CD4-positive, alpha-beta memory T cell (primary cell): Measurements from ENCODE around the gene ZFAND3. TPM values are rescaled to one million over a fixed set of nuclear protein-coding genes. Genes with fewer than 3 reads are reported as not detected.

Experiments
- CTCF ChIA-PET: fragments of 350-600 bp; sonication (Branson Sonifier 250); formaldehyde crosslinking; loops from one replicate; lab custom pipeline; 2021; ENCODE audit warnings: inconsistent platforms; ENCODE audit not compliant: partially characterized antibody; lab: Charles Lee
- POLR2A ChIA-PET: fragments of 350-600 bp; sonication (Branson Sonifier 250); formaldehyde crosslinking; loops from one replicate; lab custom pipeline; 2021; ENCODE audit not compliant: partially characterized antibody; lab: Charles Lee
- DNase-seq, 5 donors: peaks; one replicate each; pipeline versions ENCODE4 v3.0.0 to v3.0.0-alpha.2; 2020 to 2022; ENCODE audit warnings: mixed read lengths in 1 of 5
- H3K27ac ChIP-seq: one replicate; pipeline ENCODE4 v1.7.0; 2013; ENCODE audit warnings: low read depth, low read length
- H3K27me3 ChIP-seq: 2 replicates; pipeline ENCODE4 v1.7.0; 2013; ENCODE audit warnings: mild to moderate bottlenecking, low read length, moderate library complexity; ENCODE audit not compliant: insufficient read depth
- H3K36me3 ChIP-seq: 2 replicates; pipeline ENCODE4 v1.7.0; 2013; ENCODE audit warnings: mild to moderate bottlenecking, low read length, moderate library complexity; ENCODE audit not compliant: insufficient read depth
- H3K4me1 ChIP-seq: 2 replicates; pipeline ENCODE4 v1.7.0; 2013; ENCODE audit warnings: mild to moderate bottlenecking, low read length, moderate library complexity; ENCODE audit not compliant: insufficient read depth
- H3K4me3 ChIP-seq, 2 donors: one replicate each; pipeline ENCODE4 v1.7.0; 2013; ENCODE audit warnings: low read length in 2 of 2, mild to moderate bottlenecking in 1 of 2
- H3K9me3 ChIP-seq, 2 donors: one replicate each; pipeline ENCODE4 v1.7.0; 2013; ENCODE audit warnings: low read length in 2 of 2, control low read depth in 1 of 2; ENCODE audit not compliant: control insufficient read depth in 1 of 2
- H3K27ac Mint-ChIP-seq, 7 donors: one replicate each; pipeline ENCODE4 v1.8.0; 2020 to 2021; ENCODE audit warnings: mixed read lengths in 7 of 7, mild to moderate bottlenecking in 6 of 7, inconsistent platforms in 3 of 7, moderate library complexity in 3 of 7
- H3K27me3 Mint-ChIP-seq, 2 donors: one replicate each; pipeline ENCODE4 v1.8.0; 2020 to 2021; ENCODE audit warnings: mixed read lengths in 2 of 2
- H3K36me3 Mint-ChIP-seq, 2 donors: one replicate each; pipeline ENCODE4 v1.8.0; 2020 to 2021; ENCODE audit warnings: mixed read lengths in 2 of 2, inconsistent platforms in 1 of 2, mild to moderate bottlenecking in 1 of 2
- H3K4me1 Mint-ChIP-seq, 4 donors: one replicate each; pipeline ENCODE4 v1.8.0; 2020 to 2021; ENCODE audit warnings: mixed read lengths in 4 of 4, mild to moderate bottlenecking in 1 of 4
- H3K4me3 Mint-ChIP-seq, 8 donors: one replicate each; pipeline ENCODE4 v1.8.0; 2020 to 2021; ENCODE audit warnings: mixed read lengths in 8 of 8, mild to moderate bottlenecking in 7 of 8, moderate library complexity in 6 of 8, inconsistent platforms in 3 of 8
- H3K9me3 Mint-ChIP-seq, 8 donors: one replicate each; pipeline ENCODE4 v1.8.0; 2020 to 2021; ENCODE audit warnings: mixed read lengths in 8 of 8, mild to moderate bottlenecking in 5 of 8, inconsistent platforms in 3 of 8, moderate library complexity in 1 of 8
- intact Hi-C: fragments of 100-400 bp; cut with micrococcal nuclease; formaldehyde crosslinking; loops from one replicate; pipeline ENCODE4 v1.15.1; 2023
- polyA plus RNA-seq, 2 donors: library from polyadenylated mRNA; unstranded; fragments of 300-500 nt; fragmentation: Illumina TruSeq; gene quantifications; one replicate each; pipeline ENCODE4 v1.2.3, GENCODE V29; 2021
- total RNA-seq, 2 experiments: library from RNA; stranded (reverse); gene quantifications; one replicate each; pipeline ENCODE4 v1.2.3, GENCODE V29; 2021

ZFAND3 gene
- total and polyA plus RNA-seq, 4 experiments from 2014 or later = 2.1 to 33.0 (median 20.1) TPM

DNA sequence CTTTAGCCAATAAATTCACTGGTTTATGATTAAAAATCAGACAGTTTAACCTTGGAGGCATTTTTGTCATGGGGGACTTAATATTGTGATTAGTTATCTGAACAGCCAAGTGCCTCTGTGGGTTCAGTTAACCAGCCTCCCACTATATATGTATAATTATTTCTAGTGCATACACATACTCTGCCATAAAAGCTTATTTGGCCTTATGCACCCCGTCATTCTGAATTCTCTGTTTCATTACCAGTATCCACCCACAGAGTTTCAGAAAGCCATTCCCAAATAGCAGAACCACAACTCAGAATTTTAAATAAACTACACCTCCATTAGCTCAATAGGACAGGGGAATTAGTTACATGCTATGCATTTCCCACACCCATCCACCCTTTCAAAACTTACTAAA is 279.7 kb downstream of the ZFAND3 start:
- CTCF ChIA-PET = interaction anchor here (1.0 kb wide), 1 partner anchor 17 kb away, joined by 3 read pairs; no protein-coding TSS in a partner anchor
- H3K27me3 ChIP-seq = no peaks in the 10 kb centered on the region
- POLR2A ChIA-PET = no interaction called here
- H3K27me3 Mint-ChIP-seq = no peaks in the 10 kb centered on the region
- H3K4me3 Mint-ChIP-seq = no peak overlapping the region
- H3K4me3 ChIP-seq = no peak overlapping the region
- no peaks in the 10 kb centered on the region for H3K9me3 ChIP-seq
- no peak for DNase-seq
- no peak overlapping the region for H3K27ac Mint-ChIP-seq
- intact Hi-C loops = no loop called here
- no peaks in the 10 kb centered on the region for H3K9me3 Mint-ChIP-seq
- no peak overlapping the region for H3K27ac ChIP-seq
- peaks cover 4 to 7% (median 5%) of the 10 kb centered on the region in 4 donors for H3K4me1 Mint-ChIP-seq
- no peaks in the 10 kb centered on the region for H3K36me3 ChIP-seq
- no peaks in the 10 kb centered on the region for H3K4me1 ChIP-seq
- peaks cover 7 to 11% of the 10 kb centered on the region in 2 donors for H3K36me3 Mint-ChIP-seq

DNA sequence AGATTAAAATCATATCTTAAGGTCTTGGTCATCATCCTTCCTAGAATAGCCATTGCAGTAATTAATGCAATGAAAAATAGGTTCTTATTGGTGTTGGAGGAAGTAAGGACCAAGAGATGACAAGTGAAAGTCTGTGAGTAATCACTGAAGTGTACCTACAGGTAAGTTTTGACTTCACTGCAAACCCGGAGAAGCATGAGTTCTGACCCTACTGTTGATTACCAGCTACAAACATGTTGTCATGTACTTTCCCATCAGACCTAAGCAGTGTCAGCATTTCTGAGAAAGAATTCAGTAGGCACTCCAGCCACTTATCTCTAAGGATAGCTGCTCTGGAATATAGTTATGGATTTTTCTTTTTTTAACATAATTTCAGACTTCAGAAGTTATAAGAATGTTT is 280.9 kb downstream of the ZFAND3 start:
- intact Hi-C loops = no loop called here
- no peak for DNase-seq
- H3K27ac Mint-ChIP-seq = no peak overlapping the region

DNA sequence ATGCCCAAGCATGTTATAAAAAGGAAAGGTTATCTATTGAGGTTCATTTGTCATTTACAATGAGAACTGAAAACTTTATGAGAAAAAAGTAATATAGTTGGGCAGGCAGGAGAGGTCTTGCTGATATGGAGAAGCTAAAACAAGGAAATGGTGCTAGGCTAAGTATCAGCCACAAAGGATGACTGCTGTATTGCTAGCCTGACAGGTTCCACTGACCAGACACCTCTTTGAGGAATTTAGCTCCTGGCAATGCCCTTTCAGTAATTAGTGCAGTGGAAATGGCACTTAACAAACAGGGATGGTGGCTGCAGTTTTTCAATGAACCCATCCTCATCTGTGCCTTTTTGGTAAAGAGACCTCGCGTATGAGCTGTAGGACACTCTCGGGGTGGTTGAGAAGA is 284.4 kb downstream of the ZFAND3 start:
- peaks cover 27 to 39% of the 10 kb centered on the region in 2 donors for H3K36me3 Mint-ChIP-seq
- Histone ChIP-seq H3K36me3 (no peaks in the 10 kb centered on the region), H3K4me3 (no peak overlapping the region), H3K4me1 (no peaks in the 10 kb centered on the region), H3K27me3 (no peaks in the 10 kb centered on the region), H3K27ac (no peak overlapping the region), H3K9me3 (no peaks in the 10 kb centered on the region)
- H3K27me3 Mint-ChIP-seq = no peaks in the 10 kb centered on the region
- peaks cover 3 to 15% (median 9%) of the 10 kb centered on the region in 4 donors for H3K4me1 Mint-ChIP-seq
- no peaks in the 10 kb centered on the region for H3K9me3 Mint-ChIP-seq
- no peak overlapping the region for H3K4me3 Mint-ChIP-seq
- POLR2A ChIA-PET = no interaction called here
- CTCF ChIA-PET = no interaction called here
- DNase-seq = no peak
- intact Hi-C loops = no loop called here
- H3K27ac Mint-ChIP-seq = no peak overlapping the region

More for the DNA sequence above, 280.9 kb downstream of the ZFAND3 start:
- Histone ChIP-seq H3K36me3 (no peaks in the 10 kb centered on the region), H3K4me1 (no peaks in the 10 kb centered on the region), H3K27me3 (no peaks in the 10 kb centered on the region), H3K9me3 (no peaks in the 10 kb centered on the region), H3K27ac (no peak overlapping the region), H3K4me3 (no peak overlapping the region)
- no peak overlapping the region for H3K4me3 Mint-ChIP-seq
- H3K4me1 Mint-ChIP-seq = peaks cover 3 to 8% (median 5%) of the 10 kb centered on the region in 4 donors
- CTCF ChIA-PET = interaction anchor here (1.0 kb wide), 1 partner anchor 16 kb away, joined by 3 read pairs; no protein-coding TSS in a partner anchor
- H3K36me3 Mint-ChIP-seq = peaks cover 9 to 16% of the 10 kb centered on the region in 2 donors
- POLR2A ChIA-PET = interaction anchor here (0.6 to 1.5 kb wide), 2 partner anchors 12 to 191 kb away, joined by 3 to 4 read pairs; no protein-coding TSS in a partner anchor
- H3K9me3 Mint-ChIP-seq = no peaks in the 10 kb centered on the region
- H3K27me3 Mint-ChIP-seq = no peaks in the 10 kb centered on the region

DNA sequence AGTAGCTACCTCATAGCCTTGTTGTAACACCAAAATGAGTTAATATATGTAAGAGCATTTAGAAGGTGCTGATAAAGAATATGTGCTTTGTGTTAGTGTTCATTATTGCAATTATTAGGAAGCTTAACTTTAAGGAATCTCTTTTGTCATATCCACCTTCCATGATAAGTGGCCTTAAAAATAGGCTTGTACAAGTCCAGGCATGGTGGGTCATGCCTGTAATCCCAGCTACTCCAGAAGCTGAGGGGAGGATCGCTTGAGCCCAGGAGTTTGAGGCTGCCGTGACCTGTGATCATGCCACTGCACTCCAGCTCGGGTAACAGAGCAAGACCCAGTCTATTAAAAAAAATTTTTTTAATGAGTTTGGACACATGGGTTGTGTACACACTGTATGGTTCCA is 285.5 kb downstream of the ZFAND3 start:
- intact Hi-C loops = no loop called here
- ChIA-PET POLR2A (no interaction called here), CTCF (no interaction called here)
- no peak for DNase-seq
- no peaks in the 10 kb centered on the region for H3K9me3 ChIP-seq
- no peaks in the 10 kb centered on the region for H3K36me3 ChIP-seq
- H3K4me3 ChIP-seq = no peak overlapping the region
- H3K27ac Mint-ChIP-seq = peak overlapping the region in 1 of 7 donors; percentile 36
- peaks cover 3 to 15% (median 12%) of the 10 kb centered on the region in 4 donors for H3K4me1 Mint-ChIP-seq
- H3K27ac ChIP-seq = no peak overlapping the region
- no peaks in the 10 kb centered on the region for H3K27me3 Mint-ChIP-seq
- H3K27me3 ChIP-seq = no peaks in the 10 kb centered on the region
- peaks cover 26 to 47% of the 10 kb centered on the region in 2 donors for H3K36me3 Mint-ChIP-seq
- no peak overlapping the region for H3K4me3 Mint-ChIP-seq
- H3K9me3 Mint-ChIP-seq = no peaks in the 10 kb centered on the region
- H3K4me1 ChIP-seq = no peaks in the 10 kb centered on the region

DNA sequence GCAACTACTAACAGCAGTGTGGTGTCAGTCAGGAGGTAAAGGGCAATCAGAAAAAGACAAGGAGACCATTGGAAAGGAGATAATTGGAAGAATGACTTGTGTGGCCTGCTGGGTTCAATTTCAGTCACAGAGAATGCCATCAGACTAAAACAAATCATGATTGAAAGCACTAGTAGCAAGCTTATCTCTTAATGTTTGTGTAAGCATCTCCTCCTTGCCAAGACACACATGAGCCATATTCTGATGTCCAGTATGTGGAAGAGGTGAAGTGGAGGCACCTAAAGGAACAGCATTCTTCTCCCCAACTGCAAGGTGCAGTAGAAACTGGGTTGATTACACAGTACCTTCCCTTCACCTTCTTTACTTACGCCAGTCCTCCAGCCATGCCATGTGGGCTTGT is 287.5 kb downstream of the ZFAND3 start:
- H3K4me3 Mint-ChIP-seq = no peak overlapping the region
- no peaks in the 10 kb centered on the region for H3K9me3 Mint-ChIP-seq
- POLR2A ChIA-PET = no interaction called here
- no peaks in the 10 kb centered on the region for H3K36me3 ChIP-seq
- no peak overlapping the region for H3K27ac ChIP-seq
- H3K36me3 Mint-ChIP-seq = peaks cover 26 to 44% of the 10 kb centered on the region in 2 donors
- H3K9me3 ChIP-seq = no peaks in the 10 kb centered on the region
- no peaks in the 10 kb centered on the region for H3K27me3 ChIP-seq
- H3K4me3 ChIP-seq = no peak overlapping the region
- no peak for DNase-seq
- H3K4me1 Mint-ChIP-seq = peaks cover 6 to 20% (median 13%) of the 10 kb centered on the region in 4 donors
- no peaks in the 10 kb centered on the region for H3K27me3 Mint-ChIP-seq
- no peak overlapping the region for H3K27ac Mint-ChIP-seq
- intact Hi-C loops = no loop called here
- CTCF ChIA-PET = interaction anchor here (2.1 kb wide), 1 partner anchor 11 kb away, joined by 4 read pairs; no protein-coding TSS in a partner anchor
- H3K4me1 ChIP-seq = no peaks in the 10 kb centered on the region

DNA sequence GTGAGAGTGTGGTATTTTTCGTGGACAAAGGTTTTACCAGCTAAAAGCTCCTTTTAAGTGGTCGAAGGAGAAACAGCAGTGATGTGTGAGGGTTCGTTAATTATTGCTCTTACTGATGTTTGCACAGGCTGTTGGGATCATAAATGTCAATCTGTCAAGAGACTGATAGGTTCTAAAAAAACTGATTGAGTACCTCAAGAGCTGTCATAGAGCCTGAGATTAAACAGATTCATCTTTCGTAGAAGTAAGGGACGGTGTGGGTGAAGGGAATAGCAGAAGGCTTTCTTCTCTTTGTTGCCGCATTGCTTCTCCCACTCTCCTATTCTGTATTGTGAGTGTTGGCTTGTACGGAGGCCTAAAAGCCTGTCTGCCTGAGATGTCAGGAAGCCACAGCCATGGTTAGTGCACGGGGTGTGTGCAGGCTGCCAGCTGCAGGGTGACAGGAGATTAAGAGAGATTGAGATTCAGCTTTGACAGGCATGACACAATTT is 291.0 kb downstream of the ZFAND3 start:
- Mint-ChIP-seq H3K4me1 (peaks cover 11 to 26% (median 18%) of the 10 kb centered on the region in 4 donors), H3K36me3 (peaks cover 27 to 40% of the 10 kb centered on the region in 2 donors), H3K4me3 (no peak overlapping the region), H3K27ac (peak overlapping the region in 1 of 7 donors; percentile 4), H3K27me3 (no peaks in the 10 kb centered on the region), H3K9me3 (no peaks in the 10 kb centered on the region)
- Histone ChIP-seq H3K4me1 (no peaks in the 10 kb centered on the region), H3K9me3 (no peaks in the 10 kb centered on the region), H3K4me3 (no peak overlapping the region), H3K27me3 (no peaks in the 10 kb centered on the region), H3K27ac (no peak overlapping the region), H3K36me3 (no peaks in the 10 kb centered on the region)
- no peak for DNase-seq
- ChIA-PET CTCF (no interaction called here), POLR2A (no interaction called here)
- intact Hi-C loops = no loop called here

DNA sequence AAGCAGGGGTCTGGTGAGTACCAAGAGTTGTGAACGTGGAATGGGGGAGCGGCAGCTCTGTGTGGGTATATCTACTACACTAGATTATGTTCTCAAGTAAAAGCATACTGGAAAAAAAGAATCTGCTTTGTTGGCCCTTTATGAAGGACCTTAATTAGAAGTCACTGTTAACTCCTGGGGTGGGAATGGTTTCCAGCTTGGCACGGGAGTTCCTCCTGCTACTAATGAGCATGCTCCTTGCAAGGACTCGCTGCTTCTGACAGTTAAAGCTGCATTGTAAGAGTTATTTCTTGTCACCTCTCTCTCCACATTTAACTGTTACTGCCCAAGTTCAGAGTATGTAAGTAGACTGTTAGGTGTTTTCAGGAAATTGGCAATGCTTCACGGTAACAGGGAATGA is 292.7 kb downstream of the ZFAND3 start:
- CTCF ChIA-PET = no interaction called here

More for the DNA sequence above, 292.7 kb downstream of the ZFAND3 start:
- H3K4me1 Mint-ChIP-seq = peaks cover 9 to 23% (median 14%) of the 10 kb centered on the region in 4 donors
- no peaks in the 10 kb centered on the region for H3K4me1 ChIP-seq
- H3K4me3 Mint-ChIP-seq = no peak overlapping the region
- no peak overlapping the region for H3K27ac ChIP-seq
- no peaks in the 10 kb centered on the region for H3K9me3 Mint-ChIP-seq
- no peaks in the 10 kb centered on the region for H3K36me3 ChIP-seq
- peak overlapping the region in 1 of 7 donors; percentile 21 for H3K27ac Mint-ChIP-seq
- no peaks in the 10 kb centered on the region for H3K9me3 ChIP-seq
- H3K27me3 Mint-ChIP-seq = no peaks in the 10 kb centered on the region
- POLR2A ChIA-PET = interaction anchor here (1.2 kb wide), 1 partner anchor 12 kb away, joined by 4 read pairs; no protein-coding TSS in a partner anchor
- H3K36me3 Mint-ChIP-seq = peaks cover 25 to 35% of the 10 kb centered on the region in 2 donors
- intact Hi-C loops = no loop called here
- H3K4me3 ChIP-seq = no peak overlapping the region
- DNase-seq = no peak
- no peaks in the 10 kb centered on the region for H3K27me3 ChIP-seq
